Testis (tissue), 3 donors: ENCODE measurements around the gene ADTRP. TPM values are rescaled to one million over a fixed set of nuclear protein-coding genes. Genes with fewer than 3 reads are reported as not detected.

Experiments
- DNase-seq: peaks from one replicate; pipeline ENCODE4 v3.0.0-alpha.2; 2019
- H3K27ac ChIP-seq, 2 donors: fragments of 200-600 bp; sonication (generic); one replicate each; pipeline ENCODE4 v1.5.1; 2019
- H3K27me3 ChIP-seq: fragments of 200-600 bp; sonication (generic); one replicate; pipeline ENCODE4 v1.5.1; 2019
- H3K36me3 ChIP-seq: fragments of 200-600 bp; sonication (generic); one replicate; pipeline ENCODE4 v1.5.1; 2017; ENCODE audit warnings: low read depth; ENCODE audit errors: missing control alignments
- H3K4me1 ChIP-seq: fragments of 200-600 bp; sonication (generic); one replicate; pipeline ENCODE4 v1.5.1; 2019
- H3K4me3 ChIP-seq, 2 donors: fragments of 200-600 bp; sonication (generic); one replicate each; pipeline ENCODE4 v1.5.1; 2017 to 2019
- H3K9me3 ChIP-seq: fragments of 200-600 bp; sonication (generic); one replicate; pipeline ENCODE4 v1.5.1; 2017
- POLR2A ChIP-seq: fragments of 450-650 bp; IDR thresholded peaks from one replicate; pipeline ENCODE4 v1.6.1; 2017; ENCODE audit warnings: antibody characterized with exemption, mild to moderate bottlenecking, moderate library complexity
- WGBS, 2 donors: methylation state at CpG; one replicate each; pipeline ENCODE4 v1.1.5; 2018; 5-methylcytosine and 5-hydroxymethylcytosine counted together
- intact Hi-C: fragments of 100-400 bp; cut with DNase I; formaldehyde crosslinking; loops from one replicate; pipeline ENCODE4 v1.15.1; 2023; ENCODE audit warnings: low total_unique reads
- polyA plus RNA-seq: library from polyadenylated mRNA; stranded (reverse); fragments of 350-450 nt; fragmentation: Illumina TruSeq; extraction: RNeasy Lipid Tissue Mini Kit (QIAGEN cat#74804); gene quantifications from one replicate; pipeline ENCODE4 v1.2.3, GENCODE V29; 2014; ENCODE audit warnings: low read depth, low replicate concordance; ENCODE audit not compliant: insufficient read depth
- total RNA-seq, 2 donors: library from RNA; depleted of rRNA; stranded (reverse); fragments of >200 nt; gene quantifications; one replicate each; pipeline ENCODE4 v1.2.3, GENCODE V29; 2016
- TF ChIP-seq, protein P1 (sequence below), 3 experiments: fragments of 450-650 bp in 2 of 3; fragments of 200-600 bp in 1 of 3; sonication (generic) in 1 of 3; IDR thresholded peaks; one replicate each; pipeline ENCODE4 v1.5.1; 2016 to 2019; ENCODE audit warnings: antibody characterized with exemption in 3 of 3, mild to moderate bottlenecking in 2 of 3, moderate library complexity in 1 of 3

ADTRP gene
- total and polyA plus RNA-seq, 3 donors from 2014 or later, result 8.3 to 49.6 (median 21.3) TPM

GRCh38 chr6:11770546-11771466 lies 7.8 kb downstream of the ADTRP start:
- H3K4me1 ChIP-seq, result peaks cover 6% of the 10 kb centered on the region
- 44 to 61% methylated on average over 22 to 27 of the region's 27 CpGs for WGBS, 2 donors
- no peaks in the 10 kb centered on the region for H3K9me3 ChIP-seq
- H3K27ac ChIP-seq, result peak overlapping the region in 1 of 2 donors; percentile 65
- DNase-seq, result peak; percentile 71
- TF ChIP-seq POLR2A, result no peak
- TF ChIP-seq, protein P1, sequence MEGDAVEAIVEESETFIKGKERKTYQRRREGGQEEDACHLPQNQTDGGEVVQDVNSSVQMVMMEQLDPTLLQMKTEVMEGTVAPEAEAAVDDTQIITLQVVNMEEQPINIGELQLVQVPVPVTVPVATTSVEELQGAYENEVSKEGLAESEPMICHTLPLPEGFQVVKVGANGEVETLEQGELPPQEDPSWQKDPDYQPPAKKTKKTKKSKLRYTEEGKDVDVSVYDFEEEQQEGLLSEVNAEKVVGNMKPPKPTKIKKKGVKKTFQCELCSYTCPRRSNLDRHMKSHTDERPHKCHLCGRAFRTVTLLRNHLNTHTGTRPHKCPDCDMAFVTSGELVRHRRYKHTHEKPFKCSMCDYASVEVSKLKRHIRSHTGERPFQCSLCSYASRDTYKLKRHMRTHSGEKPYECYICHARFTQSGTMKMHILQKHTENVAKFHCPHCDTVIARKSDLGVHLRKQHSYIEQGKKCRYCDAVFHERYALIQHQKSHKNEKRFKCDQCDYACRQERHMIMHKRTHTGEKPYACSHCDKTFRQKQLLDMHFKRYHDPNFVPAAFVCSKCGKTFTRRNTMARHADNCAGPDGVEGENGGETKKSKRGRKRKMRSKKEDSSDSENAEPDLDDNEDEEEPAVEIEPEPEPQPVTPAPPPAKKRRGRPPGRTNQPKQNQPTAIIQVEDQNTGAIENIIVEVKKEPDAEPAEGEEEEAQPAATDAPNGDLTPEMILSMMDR (IDR thresholded peaks at IDR 0.05), result no peak
- H3K36me3 ChIP-seq, result no peaks in the 10 kb centered on the region
- intact Hi-C loops, result no loop called here
- no peak overlapping the region for H3K4me3 ChIP-seq
- H3K27me3 ChIP-seq, result no peaks in the 10 kb centered on the region

- Histone ChIP-seq H3K4me3 (no peak overlapping the region), H3K27ac (peak overlapping the region in 1 of 2 donors; percentile 65), H3K9me3 (no peaks in the 10 kb centered on the region), H3K4me1 (peaks cover 6% of the 10 kb centered on the region), H3K36me3 (no peaks in the 10 kb centered on the region), H3K27me3 (no peaks in the 10 kb centered on the region)
- TF ChIP-seq, protein P1 (IDR thresholded peaks at IDR 0.05), result no peak
- no peak for TF ChIP-seq POLR2A
- 54 to 56% methylated on average over 11 of the region's 11 CpGs for WGBS, 2 donors
- intact Hi-C loops, result no loop called here
- no peak for DNase-seq
Measured at GRCh38 chr6:11769811-11770545, 8.6 kb downstream of the ADTRP start.

DNA sequence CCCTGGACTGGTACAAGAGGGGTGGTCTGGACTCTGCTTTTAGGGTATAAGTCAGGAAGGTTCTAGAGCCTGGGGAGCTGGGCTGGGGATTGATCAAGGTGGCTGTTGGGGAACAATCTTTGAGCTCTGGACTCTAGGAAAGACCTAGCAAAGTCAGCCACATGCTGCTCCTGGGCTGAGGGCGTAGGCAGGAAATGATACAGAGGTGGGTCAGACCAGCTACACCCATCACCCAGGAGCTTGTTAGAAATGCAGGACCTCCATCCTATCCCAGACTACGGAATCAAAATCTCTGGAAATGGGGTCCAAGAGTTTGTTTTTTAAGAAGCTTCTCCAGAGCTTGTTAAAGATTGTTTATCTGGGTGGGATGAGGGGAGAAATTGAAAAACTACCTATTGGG lies 9.4 kb downstream of the ADTRP start:
- Histone ChIP-seq H3K4me3 (no peak overlapping the region), H3K9me3 (no peaks in the 10 kb centered on the region), H3K27ac (no peak overlapping the region), H3K4me1 (peaks cover 6% of the 10 kb centered on the region), H3K36me3 (no peaks in the 10 kb centered on the region), H3K27me3 (no peaks in the 10 kb centered on the region)
- intact Hi-C loops, result no loop called here
- 96 to 100% methylated on average over 2 of the region's 2 CpGs for WGBS, 2 donors
- TF ChIP-seq, protein P1 (IDR thresholded peaks at IDR 0.05), result no peak
- TF ChIP-seq POLR2A, result no peak
- DNase-seq, result no peak

DNA sequence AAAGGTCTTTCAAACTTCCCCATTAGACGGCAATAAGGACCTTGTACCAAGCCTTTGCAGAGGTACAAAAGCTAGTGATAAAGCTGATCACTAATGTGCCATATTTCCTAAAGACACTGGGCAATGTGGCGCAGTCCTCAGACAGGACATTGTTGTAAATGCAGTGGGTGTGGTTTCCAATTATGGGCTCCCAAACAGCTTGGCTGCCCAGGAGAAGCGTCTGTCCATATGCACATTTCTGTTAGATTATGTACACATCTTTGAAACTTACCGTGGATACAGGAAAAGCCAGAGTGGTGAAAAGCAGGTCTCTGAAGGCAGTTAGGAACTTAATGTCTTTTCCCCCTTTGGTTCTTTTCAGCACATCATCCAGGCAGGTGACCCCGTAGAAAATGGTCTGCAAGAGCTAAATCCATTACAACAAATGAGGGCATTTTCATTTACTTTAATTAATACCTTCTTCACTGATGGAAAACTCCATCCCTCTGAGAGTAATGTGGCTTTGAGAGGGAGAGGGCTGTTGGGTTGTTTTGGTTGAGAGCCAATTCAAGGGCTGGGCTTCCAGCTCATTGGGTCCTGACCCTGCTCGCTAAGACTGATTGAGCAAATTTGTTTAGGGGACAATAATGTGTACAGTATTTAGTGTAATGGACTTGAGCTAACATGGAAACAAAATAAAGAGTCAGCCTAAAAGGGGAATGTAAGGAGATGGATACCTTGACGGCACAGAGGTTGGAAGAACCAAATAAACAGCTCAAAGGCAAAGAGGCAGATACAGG lies 10.4 kb downstream of the ADTRP start:
- 97% methylated on average over 7 of the region's 7 CpGs for WGBS, 2 donors
- intact Hi-C loops, result no loop called here
- Histone ChIP-seq H3K4me3 (no peak overlapping the region), H3K27ac (no peak overlapping the region), H3K9me3 (no peaks in the 10 kb centered on the region), H3K4me1 (peaks cover 12% of the 10 kb centered on the region), H3K36me3 (no peaks in the 10 kb centered on the region), H3K27me3 (no peaks in the 10 kb centered on the region)
- TF ChIP-seq, protein P1 (IDR thresholded peaks at IDR 0.05), result no peak
- no peak for DNase-seq
